Tibial nerve (tissue), 4 donors: ENCODE measurements around the gene GSTM3. TPM values are rescaled to one million over a fixed set of nuclear protein-coding genes. Genes with fewer than 3 reads are reported as not detected.
"Not testable (repeated sequence)": the region's sequence is repeated elsewhere in the genome, so short reads cannot be mapped to it uniquely, and the experiment has no call there.

ENCODE experiments used
- DNase-seq, 2 donors: peaks; one replicate each; pipeline ENCODE4 v3.0.0-alpha.2; 2019; ENCODE audit warnings: low spot score in 2 of 2
- H3K27ac ChIP-seq, 4 donors: fragments of 200-600 bp; sonication (generic) in 3 of 4; one replicate each; pipeline ENCODE4 v1.5.1; 2017 to 2019; ENCODE audit warnings: mild to moderate bottlenecking in 1 of 4
- H3K27me3 ChIP-seq, 2 donors: fragments of 200-600 bp; sonication (generic) in 1 of 2; one replicate each; pipeline versions ENCODE4 v1.5.1 to v1.6.0; 2017 to 2019
- H3K36me3 ChIP-seq, 3 donors: fragments of 200-600 bp; sonication (generic); one replicate each; pipeline ENCODE4 v1.5.1; 2018 to 2019
- H3K4me1 ChIP-seq, 4 donors: fragments of 200-600 bp; sonication (generic) in 3 of 4; one replicate each; pipeline ENCODE4 v1.5.1; 2017 to 2019
- H3K4me3 ChIP-seq, 4 donors: fragments of 200-600 bp; sonication (generic) in 3 of 4; one replicate each; pipeline ENCODE4 v1.5.1; 2017 to 2019; ENCODE audit warnings: mild to moderate bottlenecking in 1 of 4, moderate library complexity in 1 of 4
- H3K9me3 ChIP-seq, 4 donors: fragments of 200-600 bp; sonication (generic) in 3 of 4; one replicate each; pipeline ENCODE4 v1.5.1; 2017 to 2019
- CTCF ChIP-seq, 5 experiments: fragments of 200-600 bp in 3 of 5; fragments of 450-650 bp in 2 of 5; sonication (generic) in 3 of 5; IDR thresholded peaks; one replicate each; pipeline ENCODE4 v1.5.1; 2016 to 2019; ENCODE audit warnings: antibody characterized with exemption in 5 of 5, mild to moderate bottlenecking in 3 of 5, moderate library complexity in 2 of 5
- EP300 ChIP-seq, 2 donors: sonication (generic); formaldehyde crosslinking; IDR thresholded peaks; one replicate each; pipeline ENCODE4 v1.6.1; 2017; ENCODE audit warnings: antibody characterized with exemption in 2 of 2, mild to moderate bottlenecking in 1 of 2
- POLR2A ChIP-seq, 2 donors: fragments of 450-650 bp; IDR thresholded peaks; one replicate each; pipeline ENCODE4 v1.6.1; 2017; ENCODE audit warnings: antibody characterized with exemption in 2 of 2, mild to moderate bottlenecking in 2 of 2, moderate library complexity in 2 of 2
- WGBS, 2 donors: methylation state at CpG; one replicate each; pipeline ENCODE4 v1.1.5; 2018; 5-methylcytosine and 5-hydroxymethylcytosine counted together
- total RNA-seq, 4 donors: library from RNA; depleted of rRNA; stranded (reverse); fragments of >200 nt; gene quantifications; one replicate each; pipeline ENCODE4 v1.1.0, GENCODE V29; 2016

Gene GSTM3
- total RNA-seq, 4 donors from 2014 or later, result 37.2 to 134 (median 79.7) TPM

GRCh38 chr1:109705411-109705810 lies 35.4 kb downstream of the GSTM3 start:
- no peaks in the 10 kb centered on the region for H3K27me3 ChIP-seq
- no peaks in the 10 kb centered on the region for H3K36me3 ChIP-seq
- no peak for DNase-seq
- no peak overlapping the region for H3K4me3 ChIP-seq
- no peaks in the 10 kb centered on the region for H3K4me1 ChIP-seq
- 87 to 88% methylated on average over 4 of the region's 4 CpGs for WGBS, 2 donors
- no peak overlapping the region for H3K27ac ChIP-seq
- H3K9me3 ChIP-seq, result peaks cover 0 to 21% (median 0%) of the 10 kb centered on the region in 4 donors
- TF ChIP-seq POLR2A (IDR thresholded peaks at IDR 0.05) (no peak), CTCF (IDR thresholded peaks at IDR 0.05) (no peak), EP300 (IDR thresholded peaks at IDR 0.05) (no peak)

GRCh38 chr1:109704173-109704572 lies 36.7 kb downstream of the GSTM3 start:
- Histone ChIP-seq H3K9me3 (peaks cover 0 to 20% (median 0%) of the 10 kb centered on the region in 4 donors), H3K4me1 (no peaks in the 10 kb centered on the region), H3K4me3 (no peak overlapping the region), H3K27ac (no peak overlapping the region), H3K36me3 (no peaks in the 10 kb centered on the region), H3K27me3 (no peaks in the 10 kb centered on the region)
- TF ChIP-seq CTCF (IDR thresholded peaks at IDR 0.05), result no peak
- no peak for TF ChIP-seq POLR2A (IDR thresholded peaks at IDR 0.05)
- TF ChIP-seq EP300 (IDR thresholded peaks at IDR 0.05), result no peak
- 74 to 81% methylated on average over 8 of the region's 8 CpGs for WGBS, 2 donors
- DNase-seq, result no peak

- H3K27me3 ChIP-seq, H3K4me3 ChIP-seq, H3K4me1 ChIP-seq, H3K36me3 ChIP-seq, DNase-seq, H3K9me3 ChIP-seq, H3K27ac ChIP-seq: not testable (repeated sequence)
- 91% methylated on average over 3 of the region's 3 CpGs for WGBS, 2 donors
These were observed 37.9 kb downstream of the GSTM3 start for GRCh38 chr1:109702940-109703339.

- not testable (repeated sequence) for H3K27me3 ChIP-seq, H3K9me3 ChIP-seq, H3K4me3 ChIP-seq, H3K4me1 ChIP-seq, H3K36me3 ChIP-seq, DNase-seq, H3K27ac ChIP-seq
- 92% methylated on average over 4 of the region's 4 CpGs; no CpG with 5 or more reads in 1 of the 2 donors for WGBS, 2 donors
These were observed 43.0 kb downstream of the GSTM3 start for GRCh38 chr1:109697861-109698260.

GRCh38 chr1:109697066-109697465 lies 43.8 kb downstream of the GSTM3 start:
- Histone ChIP-seq H3K27ac (no peak overlapping the region), H3K4me1 (no peaks in the 10 kb centered on the region), H3K9me3 (no peaks in the 10 kb centered on the region), H3K4me3 (no peak overlapping the region), H3K36me3 (no peaks in the 10 kb centered on the region), H3K27me3 (no peaks in the 10 kb centered on the region)
- 89% methylated on average over 4 of the region's 4 CpGs; no CpG with 5 or more reads in 1 of the 2 donors for WGBS, 2 donors
- DNase-seq, result no peak
- TF ChIP-seq CTCF (IDR thresholded peaks at IDR 0.05) (no peak), EP300 (IDR thresholded peaks at IDR 0.05) (no peak), POLR2A (IDR thresholded peaks at IDR 0.05) (no peak)

- not testable (repeated sequence) for H3K36me3 ChIP-seq, H3K9me3 ChIP-seq, H3K27me3 ChIP-seq, H3K27ac ChIP-seq, H3K4me1 ChIP-seq, H3K4me3 ChIP-seq, DNase-seq
- 83% methylated on average over 3 of the region's 3 CpGs; no CpG with 5 or more reads in 1 of the 2 donors for WGBS, 2 donors
These were observed 45.7 kb downstream of the GSTM3 start for GRCh38 chr1:109695138-109695537.

GRCh38 chr1:109694400-109694799 lies 46.4 kb downstream of the GSTM3 start:
- H3K27me3 ChIP-seq, H3K4me1 ChIP-seq, H3K36me3 ChIP-seq, H3K9me3 ChIP-seq, H3K27ac ChIP-seq, H3K4me3 ChIP-seq, DNase-seq: not testable (repeated sequence)
- WGBS, 2 donors, result 85% methylated on average over 5 of the region's 5 CpGs; no CpG with 5 or more reads in 1 of the 2 donors
